HG02884 (cell line): ENCODE data around the gene OPTC.
"Not testable (repeated sequence)": the region's sequence is repeated elsewhere in the genome, so short reads cannot be mapped to it uniquely, and the experiment has no call there.

Source experiments
- ATAC-seq: cut with Tn5 transposase; IDR thresholded peaks from one replicate; pipeline ENCODE4 v1.9.1; 2021; ENCODE audit warnings: mild to moderate bottlenecking, moderate library complexity; ENCODE audit not compliant: unreplicated experiment

Gene OPTC

GRCh38 chr1:203493901-203494300, at the start of gene OPTC:
TSS of gene OPTC (plus strand) at chr1:203494153. CDS start at chr1:203496006, 1,853 bp downstream.
- no peak for ATAC-seq

GRCh38 chr1:203444171-203444576, 49.8 kb upstream of the OPTC start:
- no peak for ATAC-seq

- no peak for ATAC-seq
These were observed 46.8 kb upstream of the OPTC start for GRCh38 chr1:203447151-203447550.

- not testable (repeated sequence) for ATAC-seq
These were observed 46.4 kb upstream of the OPTC start for GRCh38 chr1:203447598-203447997.

- no peak for ATAC-seq
These were observed 45.4 kb upstream of the OPTC start for GRCh38 chr1:203448521-203449061.

- ATAC-seq, result no peak
These were observed 44.0 kb upstream of the OPTC start for GRCh38 chr1:203450001-203450400.

- ATAC-seq, result no peak
These were observed 43.3 kb upstream of the OPTC start for GRCh38 chr1:203450479-203451149.

- ATAC-seq, result no peak
These were observed 41.8 kb upstream of the OPTC start for GRCh38 chr1:203451836-203452784.

- ATAC-seq, result no peak
These were observed 40.9 kb upstream of the OPTC start for GRCh38 chr1:203453016-203453415.

GRCh38 chr1:203453616-203454015, 40.3 kb upstream of the OPTC start:
- ATAC-seq, result no peak

- ATAC-seq, result no peak
These were observed 38.9 kb upstream of the OPTC start for GRCh38 chr1:203454986-203455471.

- ATAC-seq, result no peak
These were observed 38.2 kb upstream of the OPTC start for GRCh38 chr1:203455706-203456105.

- no peak for ATAC-seq
These were observed 37.4 kb upstream of the OPTC start for GRCh38 chr1:203456577-203456976.

GRCh38 chr1:203458078-203458477, 35.9 kb upstream of the OPTC start:
- no peak for ATAC-seq

- no peak for ATAC-seq
These were observed 34.2 kb upstream of the OPTC start for GRCh38 chr1:203459671-203460201.

GRCh38 chr1:203461717-203462116, 32.2 kb upstream of the OPTC start:
- ATAC-seq, result no peak

- no peak for ATAC-seq
These were observed 31.8 kb upstream of the OPTC start for GRCh38 chr1:203462143-203462542.

GRCh38 chr1:203462878-203463277, 31.1 kb upstream of the OPTC start:
- no peak for ATAC-seq

GRCh38 chr1:203463469-203464062, 30.4 kb upstream of the OPTC start:
- ATAC-seq, result no peak

- no peak for ATAC-seq
These were observed 29.7 kb upstream of the OPTC start for GRCh38 chr1:203464226-203464625.

GRCh38 chr1:203464743-203465142, 29.2 kb upstream of the OPTC start:
- ATAC-seq, result no peak
